Endothelial cell of umbilical vein (primary cell): Measurements from ENCODE around the gene LRRC66. TPM values are rescaled to one million over a fixed set of nuclear protein-coding genes. Genes with fewer than 3 reads are reported as not detected.

ENCODE experiments used
- BruUV-seq: library from RNA; stranded (reverse); fragments of 400-500 nt; replicated peaks from 2 replicates; lab custom pipeline; 2021; lab: Mats Ljungman, UMichigan
- CTCF ChIA-PET: fragments of 300-600, 350-600 bp; sonication (Branson Sonifier 250); formaldehyde crosslinking; loops from one replicate; lab custom pipeline; 2021; ENCODE audit warnings: antibody characterized with exemption, inconsistent platforms; lab: Charles Lee
- POLR2A ChIA-PET: fragments of 300-600, 350-600 bp; sonication (Branson Sonifier 250); formaldehyde crosslinking; loops from one replicate; lab custom pipeline; 2021; ENCODE audit warnings: antibody characterized with exemption, inconsistent platforms; lab: Charles Lee
- DNase-seq: peaks from one replicate; pipeline ENCODE4 v3.0.0-alpha.2; 2011; ENCODE audit warnings: low read depth, low spot score
- FAIRE-seq: peaks from 2 replicates; lab custom pipeline; 2011; peaks lifted over from hg19 to GRCh38; lab: Jason Lieb, UNC
- H2AFZ ChIP-seq: 2 replicates; pipeline ENCODE4 v1.6.0; 2012; ENCODE audit warnings: low read depth, low read length, control low read depth, inconsistent platforms
- H3K27ac ChIP-seq: 2 replicates; pipeline ENCODE4 v1.5.1; 2011; ENCODE audit warnings: low read depth, mild to moderate bottlenecking, control low read depth, low read length, moderate library complexity; ENCODE audit not compliant: insufficient read depth
- H3K27me3 ChIP-seq, 2 experiments: 2 replicates each; pipeline versions ENCODE4 v1.6.0 to v1.6.1; 2011; ENCODE audit warnings: low read length in 2 of 2, mixed read lengths in 1 of 2; ENCODE audit not compliant: control insufficient read depth in 2 of 2, insufficient read depth in 2 of 2
- H3K36me3 ChIP-seq, 2 experiments: 2 replicates in 1 of 2; 3 replicates in 1 of 2; pipeline ENCODE4 v1.5.1; 2011; ENCODE audit warnings: low read length in 2 of 2, mild to moderate bottlenecking in 1 of 2, moderate library complexity in 1 of 2; ENCODE audit not compliant: control insufficient read depth in 2 of 2, insufficient read depth in 2 of 2; ENCODE audit errors: extremely low read depth in 1 of 2
- H3K4me1 ChIP-seq: 3 replicates; pipeline ENCODE4 v1.5.1; 2011; ENCODE audit warnings: mild to moderate bottlenecking, low read length; ENCODE audit not compliant: control insufficient read depth, insufficient read depth; ENCODE audit errors: extremely low read depth
- H3K4me2 ChIP-seq: 2 replicates; pipeline ENCODE4 v1.6.1; 2011; ENCODE audit warnings: low read length, control low read depth, mixed read lengths; ENCODE audit not compliant: insufficient read depth
- H3K4me3 ChIP-seq, 3 experiments: fragments of 200-600 bp in 1 of 3; sonication (generic), shearing (Covaris generic) in 1 of 3; replicated peaks in 1 of 3; 2 replicates each; pipeline ENCODE4 v1.5.1; 2011 to 2016; ENCODE audit warnings: control low read depth in 3 of 3, low read length in 3 of 3, mild to moderate bottlenecking in 2 of 3, inconsistent platforms in 1 of 3, low read depth in 1 of 3, moderate library complexity in 1 of 3; ENCODE audit not compliant: insufficient read depth in 1 of 3
- H3K79me2 ChIP-seq: 2 replicates; pipeline ENCODE4 v1.6.0; 2012; ENCODE audit warnings: low read length, inconsistent platforms; ENCODE audit not compliant: control insufficient read depth, insufficient read depth
- H3K9ac ChIP-seq: replicated peaks from 2 replicates; pipeline ENCODE3; 2011; ENCODE audit warnings: low read length, control low read depth; ENCODE audit not compliant: insufficient read depth; ENCODE audit errors: extremely low read depth
- H3K9me1 ChIP-seq: replicated peaks from 3 replicates; pipeline ENCODE4 v1.6.0; 2011; ENCODE audit warnings: mild to moderate bottlenecking, low read length; ENCODE audit not compliant: control insufficient read depth, insufficient read depth; ENCODE audit errors: extremely low read depth
- H3K9me3 ChIP-seq: replicated peaks from 2 replicates; pipeline ENCODE4 v1.5.1; 2012; ENCODE audit warnings: low read length, inconsistent platforms; ENCODE audit not compliant: control insufficient read depth, insufficient read depth
- H4K20me1 ChIP-seq: replicated peaks from 2 replicates; pipeline ENCODE3; 2011; ENCODE audit warnings: mild to moderate bottlenecking, low read length; ENCODE audit not compliant: control insufficient read depth, insufficient read depth; ENCODE audit errors: extremely low read depth
- EZH2 ChIP-seq: IDR thresholded peaks from 2 replicates; pipeline ENCODE4 v1.6.1; 2012; ENCODE audit warnings: borderline replicate concordance, low read depth, mild to moderate bottlenecking, moderate library complexity, low read length, inconsistent platforms; ENCODE audit not compliant: severe bottlenecking
- FOS ChIP-seq: IDR thresholded peaks from 2 replicates; pipeline ENCODE4 v1.6.1; 2011; ENCODE audit warnings: mild to moderate bottlenecking, low read length, moderate library complexity, borderline replicate concordance; ENCODE audit not compliant: insufficient read depth
- GATA2 ChIP-seq: IDR thresholded peaks from 2 replicates; pipeline ENCODE4 v1.7.0; 2011; ENCODE audit warnings: low read depth, mild to moderate bottlenecking, moderate library complexity, mixed read lengths, low read length; ENCODE audit not compliant: insufficient read length, insufficient read depth
- JUN ChIP-seq: IDR thresholded peaks from 2 replicates; pipeline ENCODE4 v1.6.1; 2011; ENCODE audit warnings: borderline replicate concordance, low read depth; ENCODE audit not compliant: insufficient read length, insufficient read depth
- MAX ChIP-seq: IDR thresholded peaks from 2 replicates; pipeline ENCODE4 v1.6.1; 2011; ENCODE audit not compliant: insufficient read depth, insufficient read length
- MYC ChIP-seq: IDR thresholded peaks from one replicate; pipeline ENCODE4 v1.6.1; 2011; ENCODE audit warnings: mild to moderate bottlenecking, low read depth, low read length
- POLR2A ChIP-seq: IDR thresholded peaks from 2 replicates; pipeline ENCODE4 v1.6.1; 2012; ENCODE audit warnings: low read depth, mild to moderate bottlenecking, control low read depth, low read length
- POLR2AphosphoS5 ChIP-seq: IDR thresholded peaks from 2 replicates; pipeline ENCODE4 v1.6.1; 2012; ENCODE audit warnings: low read depth, mild to moderate bottlenecking, control low read depth, low read length, moderate library complexity; ENCODE audit not compliant: insufficient read depth
- dilution Hi-C: fragments of 300-500 bp; cut with MboI; formaldehyde crosslinking; loops from one replicate; pipeline ENCODE4 v1.15.0; 2019; ENCODE audit warnings: low sequenced_read_pairs; ENCODE audit not compliant: extremely low pct_ligation_motif_present
- intact Hi-C: fragments of 100-400 bp; cut with micrococcal nuclease; formaldehyde crosslinking; loops from one replicate; pipeline ENCODE4 v1.10.0; 2022
- polyA plus RNA-seq, 4 experiments: library from polyadenylated mRNA; depleted of rRNA in 3 of 4; stranded (reverse) in 3 of 4; unstranded in 1 of 4; fragments of >200 nt; gene quantifications; 2 replicates each; pipeline versions ENCODE4 v1.2.1 to v1.2.3, GENCODE V29; 2011 to 2012; ENCODE audit warnings: missing spikeins in 1 of 4
- total RNA-seq: library from RNA; stranded (reverse); gene quantifications from 2 replicates; pipeline ENCODE4 v1.2.3, GENCODE V29; 2021
- TF ChIP-seq, protein P1 (sequence below), 2 donors: IDR thresholded peaks; 1 replicate in 1 of 2; 2 replicates in 1 of 2; pipeline ENCODE4 v1.5.1; 2011; ENCODE audit warnings: low read length in 2 of 2, mild to moderate bottlenecking in 2 of 2, moderate library complexity in 2 of 2, control low read depth in 1 of 2, inconsistent platforms in 1 of 2, low read depth in 1 of 2; ENCODE audit not compliant: insufficient read depth in 1 of 2; ENCODE audit errors: extremely low read depth in 1 of 2

LRRC66 gene
- total and polyA plus RNA-seq, 2 donors (not counting 3 experiments of a cell fraction or from before 2014, with no cell fraction given) = 0.15 to 0.27 TPM

GRCh38 chr4:51965862-51966261 is 54.3 kb downstream of the LRRC66 start:
- ChIA-PET POLR2A (no interaction called here), CTCF (no interaction called here)
- FAIRE-seq = no peak

More at GRCh38 chr4:51965862-51966261, 54.3 kb downstream of the LRRC66 start:
- no peaks in the 10 kb centered on the region for H3K9me3 ChIP-seq
- H3K27me3 ChIP-seq = peaks cover 0 to 3% of the 10 kb centered on the region in 2 experiments
- no peak overlapping the region for H3K4me2 ChIP-seq
- no peak overlapping the region for H3K9ac ChIP-seq
- no peak for TF ChIP-seq MAX
- no peak for TF ChIP-seq POLR2A
- TF ChIP-seq, protein P1, sequence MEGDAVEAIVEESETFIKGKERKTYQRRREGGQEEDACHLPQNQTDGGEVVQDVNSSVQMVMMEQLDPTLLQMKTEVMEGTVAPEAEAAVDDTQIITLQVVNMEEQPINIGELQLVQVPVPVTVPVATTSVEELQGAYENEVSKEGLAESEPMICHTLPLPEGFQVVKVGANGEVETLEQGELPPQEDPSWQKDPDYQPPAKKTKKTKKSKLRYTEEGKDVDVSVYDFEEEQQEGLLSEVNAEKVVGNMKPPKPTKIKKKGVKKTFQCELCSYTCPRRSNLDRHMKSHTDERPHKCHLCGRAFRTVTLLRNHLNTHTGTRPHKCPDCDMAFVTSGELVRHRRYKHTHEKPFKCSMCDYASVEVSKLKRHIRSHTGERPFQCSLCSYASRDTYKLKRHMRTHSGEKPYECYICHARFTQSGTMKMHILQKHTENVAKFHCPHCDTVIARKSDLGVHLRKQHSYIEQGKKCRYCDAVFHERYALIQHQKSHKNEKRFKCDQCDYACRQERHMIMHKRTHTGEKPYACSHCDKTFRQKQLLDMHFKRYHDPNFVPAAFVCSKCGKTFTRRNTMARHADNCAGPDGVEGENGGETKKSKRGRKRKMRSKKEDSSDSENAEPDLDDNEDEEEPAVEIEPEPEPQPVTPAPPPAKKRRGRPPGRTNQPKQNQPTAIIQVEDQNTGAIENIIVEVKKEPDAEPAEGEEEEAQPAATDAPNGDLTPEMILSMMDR (IDR thresholded peaks at IDR 0.05; ENCODE audit: extremely low read depth in 1 of 2, insufficient read depth in 1 of 2, low read depth in 1 of 2, low read length in 2 of 2) = no peak
- TF ChIP-seq FOS = no peak
- no peak for TF ChIP-seq EZH2
- no peak for TF ChIP-seq POLR2AphosphoS5
- no peak for TF ChIP-seq MYC
- no peak for TF ChIP-seq GATA2
- TF ChIP-seq JUN = no peak
- intact Hi-C loops = no loop called here
- no peak overlapping the region for H3K27ac ChIP-seq
- dilution Hi-C loops = no loop called here
- no peaks in the 10 kb centered on the region for H3K9me1 ChIP-seq
- no peaks in the 10 kb centered on the region for H3K4me1 ChIP-seq
- no peaks in the 10 kb centered on the region for H3K79me2 ChIP-seq
- H2AFZ ChIP-seq = no peak overlapping the region
- DNase-seq = no peak
- H4K20me1 ChIP-seq = no peaks in the 10 kb centered on the region
- H3K36me3 ChIP-seq = no peaks in the 10 kb centered on the region
- no TSS peak for BruUV-seq
- no peak overlapping the region for H3K4me3 ChIP-seq
